Mesenchymal stem cell (in vitro differentiated cells and primary cell): ENCODE results near the gene GIMAP5.
"Not testable (repeated sequence)": the region's sequence is repeated elsewhere in the genome, so short reads cannot be mapped to it uniquely, and the experiment has no call there.

Experiments used
- DNase-seq: peaks from one replicate; pipeline ENCODE4 v3.0.0-alpha.2; 2013
- H2AFZ ChIP-seq: one replicate; pipeline ENCODE4 v1.6.1; 2013; ENCODE audit warnings: low read depth, mild to moderate bottlenecking, control low read depth, inconsistent platforms, low read length, moderate library complexity
- H2AK5ac ChIP-seq: 2 replicates; pipeline ENCODE4 v1.6.1; 2013; ENCODE audit warnings: low read length, moderate library complexity, mild to moderate bottlenecking, inconsistent platforms; ENCODE audit not compliant: severe bottlenecking
- H2BK120ac ChIP-seq: one replicate; pipeline ENCODE4 v1.6.1; 2013; ENCODE audit warnings: low read depth, mild to moderate bottlenecking, inconsistent platforms, low read length, moderate library complexity
- H2BK12ac ChIP-seq, 2 experiments: one replicate each; pipeline ENCODE4 v1.6.1; 2013; ENCODE audit warnings: inconsistent platforms in 2 of 2, low read length in 2 of 2, mild to moderate bottlenecking in 2 of 2, moderate library complexity in 2 of 2, control low read depth in 1 of 2
- H2BK15ac ChIP-seq: one replicate; pipeline ENCODE4 v1.6.1; 2013; ENCODE audit warnings: mild to moderate bottlenecking, low read depth, inconsistent platforms; ENCODE audit not compliant: poor library complexity, severe bottlenecking
- H2BK5ac ChIP-seq: 2 replicates; pipeline ENCODE4 v1.6.1; 2013; ENCODE audit warnings: low read depth, mild to moderate bottlenecking, low read length, control low read depth, inconsistent platforms; ENCODE audit not compliant: poor library complexity, severe bottlenecking
- H3K14ac ChIP-seq, 2 experiments: one replicate each; pipeline ENCODE4 v1.6.1; 2013; ENCODE audit warnings: inconsistent platforms in 2 of 2, low read length in 2 of 2, control low read depth in 1 of 2, mild to moderate bottlenecking in 1 of 2, moderate library complexity in 1 of 2
- H3K18ac ChIP-seq, 2 experiments: one replicate each; pipeline ENCODE4 v1.6.1; 2013; ENCODE audit warnings: inconsistent platforms in 2 of 2, low read length in 2 of 2, control low read depth in 1 of 2, low read depth in 1 of 2, mild to moderate bottlenecking in 1 of 2
- H3K23ac ChIP-seq, 2 experiments: one replicate each; pipeline ENCODE4 v1.6.1; 2013; ENCODE audit warnings: inconsistent platforms in 2 of 2, low read length in 2 of 2, mild to moderate bottlenecking in 2 of 2, moderate library complexity in 2 of 2, control low read depth in 1 of 2
- H3K27ac ChIP-seq: 2 replicates; pipeline ENCODE4 v1.5.1; 2013; ENCODE audit warnings: mild to moderate bottlenecking, moderate library complexity, low read length, control low read depth, inconsistent platforms; ENCODE audit not compliant: poor library complexity, severe bottlenecking
- H3K27me3 ChIP-seq, 2 experiments: 2 replicates each; pipeline versions ENCODE4 v1.6.1 to v1.7.0; 2013; ENCODE audit warnings: low read length in 2 of 2, mild to moderate bottlenecking in 2 of 2, moderate library complexity in 2 of 2, control low read depth in 1 of 2, inconsistent platforms in 1 of 2; ENCODE audit not compliant: control insufficient read depth in 1 of 2, insufficient read depth in 1 of 2
- H3K36me3 ChIP-seq, 2 experiments: 2 replicates each; pipeline versions ENCODE4 v1.6.1 to v1.7.0; 2013; ENCODE audit warnings: low read length in 2 of 2, control low read depth in 1 of 2, inconsistent platforms in 1 of 2, low read depth in 1 of 2, mild to moderate bottlenecking in 1 of 2; ENCODE audit not compliant: insufficient read depth in 2 of 2, control insufficient read depth in 1 of 2
- H3K4ac ChIP-seq, 2 experiments: one replicate each; pipeline ENCODE4 v1.6.1; 2013; ENCODE audit warnings: inconsistent platforms in 2 of 2, low read length in 2 of 2, mild to moderate bottlenecking in 2 of 2, moderate library complexity in 2 of 2, control low read depth in 1 of 2, low read depth in 1 of 2
- H3K4me1 ChIP-seq: 2 replicates; pipeline ENCODE4 v1.6.1; 2013; ENCODE audit warnings: low read depth, low read length, control low read depth; ENCODE audit not compliant: control insufficient read depth, insufficient read depth
- H3K4me2 ChIP-seq: 2 replicates; pipeline ENCODE4 v1.6.1; 2013; ENCODE audit warnings: low read length, mild to moderate bottlenecking, inconsistent platforms; ENCODE audit not compliant: poor library complexity, severe bottlenecking
- H3K4me3 ChIP-seq, 2 experiments: 2 replicates each; pipeline versions ENCODE4 v1.5.1 to v1.7.0; 2013; ENCODE audit warnings: low read length in 2 of 2, mild to moderate bottlenecking in 2 of 2, control low read depth in 1 of 2, low read depth in 1 of 2; ENCODE audit not compliant: insufficient read depth in 1 of 2
- H3K79me1 ChIP-seq: replicated peaks from 2 replicates; pipeline ENCODE4 v1.6.1; 2013; ENCODE audit warnings: mild to moderate bottlenecking, control low read depth, low read length, inconsistent platforms; ENCODE audit not compliant: poor library complexity, severe bottlenecking
- H3K9ac ChIP-seq: 2 replicates; pipeline ENCODE4 v1.7.0; 2013; ENCODE audit warnings: mild to moderate bottlenecking, low read length, moderate library complexity
- H3K9me3 ChIP-seq: 2 replicates; pipeline ENCODE4 v1.7.0; 2013; ENCODE audit warnings: mild to moderate bottlenecking, low read length; ENCODE audit not compliant: control insufficient read depth
- H4K8ac ChIP-seq: one replicate; pipeline ENCODE4 v1.6.1; 2013; ENCODE audit warnings: inconsistent platforms, mild to moderate bottlenecking, low read length, moderate library complexity
- H4K91ac ChIP-seq: one replicate; pipeline ENCODE4 v1.6.1; 2013; ENCODE audit warnings: mild to moderate bottlenecking, low read length, inconsistent platforms
- WGBS: methylation state at CpG from one replicate; pipeline ENCODE4 v1.1.7; 2013; ENCODE audit warnings: mixed read lengths; 5-methylcytosine and 5-hydroxymethylcytosine counted together

Gene GIMAP5

DNA sequence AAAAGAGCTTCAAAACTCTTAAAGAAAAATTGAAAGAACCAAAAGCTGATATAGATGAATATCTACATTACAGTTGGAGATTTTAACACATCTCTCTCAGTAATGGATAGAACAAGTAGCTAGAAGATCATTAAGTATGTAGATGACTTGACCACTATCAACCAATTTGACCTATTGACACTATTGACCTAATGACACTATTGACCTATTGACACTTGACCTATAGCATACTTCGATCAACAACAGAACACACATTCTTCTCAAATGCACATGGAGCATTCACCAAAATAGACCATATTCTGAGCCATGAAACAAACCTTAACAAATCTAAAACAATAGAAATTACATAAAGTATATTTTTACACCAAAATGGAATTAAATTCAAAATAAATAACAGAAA is 22.3 kb downstream of the GIMAP5 start:
- Histone ChIP-seq H2BK5ac (no peak overlapping the region), H3K79me1 (no peaks in the 10 kb centered on the region), H3K4me2 (no peak overlapping the region), H2AK5ac (no peak overlapping the region), H3K9ac (no peak overlapping the region), H3K14ac (no peak overlapping the region), H2BK12ac (no peak overlapping the region), H2AFZ (no peak overlapping the region), H4K91ac (no peak overlapping the region), H3K18ac (no peak overlapping the region), H3K4me3 (no peak overlapping the region), H2BK15ac (no peak overlapping the region), H3K4me1 (no peaks in the 10 kb centered on the region), H3K27me3 (no peaks in the 10 kb centered on the region), H2BK120ac (no peak overlapping the region), H3K23ac (no peak overlapping the region), H3K4ac (no peak overlapping the region), H3K27ac (no peak overlapping the region), H4K8ac (no peak overlapping the region), H3K36me3 (no peaks in the 10 kb centered on the region), H3K9me3 (no peaks in the 10 kb centered on the region)
- 58% methylated on average over 1 of the region's 1 CpG for WGBS
- no peak for DNase-seq

DNA sequence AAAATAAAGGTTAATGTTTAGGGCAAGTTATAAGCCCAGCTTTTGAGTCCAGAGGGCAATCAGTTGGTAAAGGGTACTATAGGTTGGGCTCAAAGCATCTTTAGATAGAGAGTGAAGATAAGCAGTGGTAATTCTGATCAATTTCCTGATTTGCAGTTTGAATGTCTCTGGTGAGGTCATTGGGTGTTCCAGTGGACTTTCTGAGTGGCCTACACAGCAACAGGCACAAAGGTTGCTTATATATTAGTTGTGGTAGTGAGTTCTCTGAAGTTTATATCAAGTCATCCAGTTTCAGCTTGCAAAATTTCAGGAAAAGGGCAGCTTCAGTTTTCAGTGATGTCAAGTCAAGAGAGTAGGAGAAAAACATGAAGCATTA is 29.1 kb downstream of the GIMAP5 start:
- DNase-seq = no peak
- Histone ChIP-seq H3K36me3 (no peaks in the 10 kb centered on the region), H2BK15ac (no peak overlapping the region), H4K8ac (no peak overlapping the region), H3K23ac (no peak overlapping the region), H3K9ac (no peak overlapping the region), H3K27me3 (no peaks in the 10 kb centered on the region), H3K18ac (no peak overlapping the region), H3K4ac (no peak overlapping the region), H2BK12ac (no peak overlapping the region), H3K9me3 (no peaks in the 10 kb centered on the region), H2AFZ (no peak overlapping the region), H3K79me1 (no peaks in the 10 kb centered on the region), H3K4me2 (no peak overlapping the region), H3K4me3 (no peak overlapping the region), H3K4me1 (no peaks in the 10 kb centered on the region), H3K27ac (no peak overlapping the region), H4K91ac (no peak overlapping the region), H2BK5ac (no peak overlapping the region), H2BK120ac (no peak overlapping the region), H3K14ac (no peak overlapping the region), H2AK5ac (no peak overlapping the region)

DNA sequence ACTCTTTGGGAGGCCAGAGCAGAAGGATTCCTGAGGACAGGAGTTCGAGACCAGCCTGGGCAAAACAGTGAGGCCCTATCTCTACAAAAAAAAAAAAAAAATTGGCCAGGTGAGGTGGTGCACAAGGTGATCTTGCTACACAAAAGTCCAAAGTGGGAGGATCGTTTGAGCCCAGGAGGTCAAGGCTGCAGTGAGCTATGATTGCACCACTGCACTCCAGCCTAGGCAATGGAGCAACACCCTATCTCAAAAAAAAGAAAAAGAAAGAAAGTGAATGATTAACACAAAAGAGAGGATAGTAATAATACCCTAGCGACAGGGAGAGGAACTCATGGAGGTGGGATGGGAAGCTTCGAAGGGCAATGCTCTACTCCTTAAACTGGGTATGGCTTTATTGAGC is 32.5 kb downstream of the GIMAP5 start:
- H2BK15ac ChIP-seq = no peak overlapping the region
- 43% methylated on average over 2 of the region's 4 CpGs for WGBS

GRCh38 chr7:150774131-150774530 is 36.9 kb downstream of the GIMAP5 start:
- not testable (repeated sequence) for H2BK15ac ChIP-seq, H3K4me1 ChIP-seq, H2AK5ac ChIP-seq, H3K36me3 ChIP-seq, DNase-seq, H3K14ac ChIP-seq, H3K4me2 ChIP-seq, H3K23ac ChIP-seq, H2BK12ac ChIP-seq, H2BK120ac ChIP-seq, H4K91ac ChIP-seq, H2BK5ac ChIP-seq, H3K18ac ChIP-seq, H3K79me1 ChIP-seq, H4K8ac ChIP-seq, H3K4ac ChIP-seq, H2AFZ ChIP-seq, H3K4me3 ChIP-seq, H3K9ac ChIP-seq, H3K9me3 ChIP-seq, H3K27me3 ChIP-seq, H3K27ac ChIP-seq
- WGBS = no CpG with 5 or more reads among the region's 1 CpG

More for the DNA sequence above, 32.5 kb downstream of the GIMAP5 start:
- Histone ChIP-seq H3K14ac (no peak overlapping the region), H3K4me1 (no peaks in the 10 kb centered on the region), H2BK12ac (no peak overlapping the region), H3K4ac (no peak overlapping the region), H3K18ac (no peak overlapping the region), H3K27me3 (no peaks in the 10 kb centered on the region), H4K8ac (no peak overlapping the region), H3K27ac (no peak overlapping the region), H3K36me3 (no peaks in the 10 kb centered on the region), H3K4me2 (no peak overlapping the region), H3K4me3 (no peak overlapping the region), H2BK120ac (no peak overlapping the region), H2BK5ac (no peak overlapping the region), H3K23ac (no peak overlapping the region), H3K9ac (no peak overlapping the region), H4K91ac (no peak overlapping the region), H3K79me1 (no peaks in the 10 kb centered on the region), H3K9me3 (no peaks in the 10 kb centered on the region), H2AK5ac (no peak overlapping the region), H2AFZ (no peak overlapping the region)
- no peak for DNase-seq
